Kasumi-1 (cell line): ENCODE data around the gene PTDSS2.
"Not testable (repeated sequence)": the region's sequence is repeated elsewhere in the genome, so short reads cannot be mapped to it uniquely, and the experiment has no call there.

Experiments
- DNase-seq, 2 experiments: peaks; one replicate each; lab custom pipeline; 2025; lab: John Stamatoyannopoulos, UW

Gene PTDSS2

DNA sequence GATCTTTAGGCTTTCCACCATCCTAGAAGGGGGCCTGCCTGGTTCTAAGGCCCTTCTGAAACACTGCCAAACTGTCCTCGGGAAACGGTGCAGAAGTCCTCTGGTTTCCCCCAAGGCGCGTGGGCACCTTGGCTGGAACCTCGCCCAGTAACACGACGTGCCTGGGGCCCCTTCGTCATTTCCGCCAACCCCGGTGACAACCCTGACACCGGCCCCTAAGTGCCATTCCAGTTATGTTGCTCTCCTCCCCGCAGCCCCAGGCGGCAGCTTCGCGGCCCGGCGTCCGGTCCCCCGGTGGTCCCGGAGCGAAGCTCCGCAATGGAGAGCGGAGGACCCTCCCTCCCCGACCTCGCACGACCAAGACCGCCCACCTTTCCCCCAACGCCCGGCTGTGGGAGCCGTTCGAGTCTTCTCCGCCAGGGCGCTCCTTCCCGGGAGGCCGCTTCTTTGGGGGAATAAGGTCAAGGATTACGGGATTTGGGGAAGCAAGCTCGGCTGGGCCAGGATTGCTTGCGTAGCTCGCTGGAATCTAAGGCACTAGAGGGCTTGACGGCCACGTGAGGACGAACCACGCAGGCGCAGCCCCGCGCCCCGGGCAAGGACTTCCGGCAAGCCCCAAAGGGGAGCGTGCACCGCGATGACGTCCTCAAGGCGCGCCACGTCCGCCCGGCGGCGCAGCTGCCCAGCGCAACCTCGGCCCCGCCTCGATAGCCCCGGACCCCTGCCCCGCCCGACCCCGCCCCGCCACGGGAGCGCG is 56.3 kb downstream of the PTDSS2 start:
- peak; percentile 92 to 96 for DNase-seq

GRCh38 chr11:506995-507726 is 57.1 kb downstream of the PTDSS2 start, which contains the start of gene RNH1:
Gene RNH1 (minus strand): TSS chr11:507242. CDS start chr11:502162, 5,080 bp downstream.
- DNase-seq, result peak; percentile 92 to 94

DNA sequence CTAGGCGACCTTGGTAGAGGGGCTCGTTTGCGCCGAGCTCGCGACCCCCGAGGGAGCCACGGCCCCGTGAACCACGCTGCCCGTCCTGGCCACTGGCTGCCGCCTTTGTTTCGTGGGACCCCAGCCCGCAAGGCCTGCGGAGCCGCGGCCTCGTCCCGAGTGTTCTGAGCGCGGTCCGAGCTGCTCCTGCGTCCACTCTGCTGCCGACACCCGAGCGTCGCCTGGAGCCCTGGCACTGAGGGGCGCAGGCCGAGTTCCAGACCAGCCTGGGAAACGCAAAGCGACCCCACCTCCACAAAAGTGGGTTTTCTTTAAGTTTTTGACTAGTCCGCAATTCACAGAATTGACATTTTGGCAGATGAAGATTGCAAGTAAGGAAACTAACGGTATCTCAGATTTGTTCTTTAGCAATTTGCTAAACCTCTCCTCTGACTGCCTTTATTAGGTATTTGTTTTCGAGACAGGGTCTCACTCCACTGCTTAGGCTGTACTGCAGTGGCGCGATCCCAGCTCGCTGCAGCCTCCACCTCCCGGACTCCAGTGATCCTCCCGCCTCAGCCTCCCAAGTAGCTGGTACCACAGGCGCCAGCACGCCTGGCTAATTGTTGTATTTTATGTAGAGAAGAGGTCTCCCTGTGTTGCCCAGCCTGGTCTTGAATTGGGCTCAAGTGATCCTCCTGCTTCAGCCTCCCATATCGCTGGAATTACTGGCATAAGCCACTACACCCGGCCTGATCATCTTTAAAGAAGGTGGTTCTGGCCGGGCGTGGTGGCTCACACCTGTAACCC is 57.8 kb downstream of the PTDSS2 start:
- no peak for DNase-seq

- no peak for DNase-seq
Observed at GRCh38 chr11:508956-509355, 58.9 kb downstream of the PTDSS2 start.

DNA sequence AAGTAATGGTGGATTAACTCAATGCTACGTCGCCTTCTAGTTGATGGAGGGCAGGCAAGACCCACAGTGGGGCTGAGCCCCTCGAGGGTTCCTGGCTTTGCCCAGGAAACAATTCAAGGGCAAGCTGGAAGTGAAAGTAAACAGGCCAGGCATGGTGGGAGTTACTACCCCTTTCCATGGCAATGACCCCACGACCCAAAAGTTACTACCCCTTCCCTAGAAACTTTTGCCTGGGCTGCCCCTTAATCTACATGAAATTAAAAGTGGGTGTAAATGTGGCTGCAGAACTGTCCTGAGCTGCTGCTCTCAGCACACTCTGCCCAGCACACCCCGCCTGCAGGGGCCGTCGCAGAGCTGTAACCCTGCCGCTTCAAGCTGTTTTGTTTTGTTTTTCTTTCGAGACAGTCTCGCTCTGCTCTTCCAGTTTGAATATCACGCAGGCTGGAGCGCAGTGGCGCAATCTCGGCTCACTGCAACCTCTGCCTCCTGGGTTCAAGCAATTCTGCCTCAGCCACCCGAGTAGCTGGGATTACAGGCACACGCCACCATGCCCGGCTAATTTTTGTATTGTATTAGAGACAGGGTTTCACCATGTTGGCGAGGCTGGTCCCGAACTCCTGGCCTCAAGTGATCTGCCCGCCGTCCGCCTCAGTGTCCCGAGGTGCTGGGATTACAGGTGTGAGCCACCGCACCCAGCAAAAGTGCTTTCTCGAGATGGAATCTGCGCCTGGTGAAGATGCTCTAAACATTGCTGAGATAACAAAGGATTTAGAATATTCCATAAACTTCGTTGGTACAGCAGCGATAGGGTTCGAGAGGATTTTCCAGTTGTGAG is 62.9 kb downstream of the PTDSS2 start:
- no peak for DNase-seq

GRCh38 chr11:514606-515005 is 64.5 kb downstream of the PTDSS2 start:
- DNase-seq, result no peak

DNA sequence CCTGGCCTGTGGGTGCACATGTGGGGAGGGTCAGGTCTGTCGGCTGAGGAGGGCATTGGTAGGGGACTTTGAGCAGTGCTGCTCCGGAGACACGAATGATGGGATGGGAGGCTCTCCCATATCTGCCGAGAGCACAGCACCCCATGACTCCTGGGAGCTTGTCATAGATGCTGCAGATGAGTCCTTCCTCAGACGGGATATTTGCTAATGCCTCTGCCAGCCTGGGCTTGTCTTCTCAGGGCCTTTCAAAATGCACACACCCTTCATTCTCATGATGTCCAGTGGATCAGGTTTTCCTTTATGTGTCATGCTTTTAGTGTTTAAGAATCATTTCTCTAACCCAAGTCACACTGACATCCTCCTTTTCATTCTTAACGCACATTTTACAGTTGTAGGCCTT is 65.1 kb downstream of the PTDSS2 start:
- DNase-seq, result no peak

DNA sequence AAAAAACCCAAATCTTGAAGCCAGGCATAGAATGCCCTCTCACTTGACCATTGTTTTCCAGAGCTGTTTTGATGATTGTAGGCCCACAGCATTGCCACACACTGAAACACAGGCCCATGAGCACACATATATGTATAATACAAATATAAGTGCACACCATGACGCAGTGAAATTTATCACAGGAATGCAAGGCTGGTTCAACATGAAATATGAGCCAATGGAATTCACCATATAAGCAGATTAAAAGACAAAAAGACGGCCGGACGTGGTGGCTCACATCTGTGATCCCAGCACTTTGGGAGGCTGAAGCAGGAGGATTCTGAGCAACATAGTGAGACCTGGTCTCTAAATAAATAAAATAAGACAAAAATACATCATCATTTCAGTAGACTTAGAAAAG is 66.3 kb downstream of the PTDSS2 start:
- no peak for DNase-seq

DNA sequence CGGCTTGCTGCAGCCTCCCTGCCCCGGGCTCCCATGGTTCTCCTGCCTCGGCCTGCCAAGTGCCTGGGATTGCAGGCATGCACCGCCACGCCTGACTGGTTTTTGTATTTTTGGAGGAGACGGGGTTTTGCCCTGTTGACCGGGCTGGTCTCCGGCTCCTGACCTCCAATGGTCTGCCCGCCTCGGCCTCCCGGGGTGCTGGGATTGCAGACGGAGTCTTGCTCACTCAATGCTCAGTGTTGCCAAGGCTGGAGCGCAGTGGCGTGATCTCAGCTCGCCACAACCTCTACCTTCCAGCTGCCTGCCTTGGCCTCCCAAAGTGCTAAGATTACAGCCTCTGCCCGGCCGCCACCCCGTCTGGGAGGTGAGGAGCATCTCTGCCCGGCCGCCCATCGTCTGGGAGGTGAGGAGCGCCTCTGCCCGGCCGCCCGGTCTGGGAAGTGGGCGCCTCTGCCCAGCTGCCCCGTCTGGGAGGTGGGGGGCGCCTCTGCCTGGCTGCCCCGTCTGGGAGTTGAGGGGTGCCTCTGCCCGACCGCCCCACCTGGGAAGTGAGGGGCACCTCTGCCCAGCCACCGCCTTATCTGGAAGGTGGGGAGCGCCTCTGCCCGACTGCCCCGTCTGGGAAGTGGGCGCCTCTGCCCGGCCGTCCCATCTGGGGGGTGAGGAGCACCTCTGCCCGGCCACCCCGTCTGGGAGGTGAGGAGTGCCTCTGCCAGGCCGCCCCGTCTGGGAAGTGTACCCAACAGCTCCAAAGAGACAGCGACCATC is 67.0 kb downstream of the PTDSS2 start:
- DNase-seq, result not testable (repeated sequence)

- DNase-seq, result no peak
Observed at GRCh38 chr11:518463-519202, 68.6 kb downstream of the PTDSS2 start.

GRCh38 chr11:520428-521176 is 70.5 kb downstream of the PTDSS2 start:
- DNase-seq, result no peak

DNA sequence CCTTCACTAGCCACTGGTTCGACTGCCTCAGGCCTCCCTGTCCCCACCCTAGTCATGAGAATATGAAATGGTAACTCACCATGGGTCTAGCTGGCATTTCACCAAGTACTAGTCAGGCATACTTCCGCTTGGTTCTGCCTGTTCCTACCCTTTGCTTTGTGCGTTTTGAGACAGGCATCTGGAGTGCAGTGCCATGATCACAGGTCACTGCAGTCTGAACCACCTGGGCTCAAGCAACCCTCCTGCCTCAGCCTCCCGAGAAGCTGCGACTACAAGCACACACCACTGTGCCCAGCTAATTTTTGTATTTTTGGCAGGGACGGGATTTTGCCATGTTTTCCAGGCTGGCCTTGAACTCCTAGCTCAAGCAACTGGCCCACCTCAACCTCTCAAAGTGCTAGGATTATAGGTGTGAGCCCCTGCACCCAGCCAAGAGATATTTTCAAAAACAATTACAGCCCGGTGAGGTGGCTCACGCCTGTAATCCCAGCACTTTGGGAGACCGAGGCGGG is 71.2 kb downstream of the PTDSS2 start:
- DNase-seq, result no peak

GRCh38 chr11:526192-526591 is 76.1 kb downstream of the PTDSS2 start:
- DNase-seq, result no peak

DNA sequence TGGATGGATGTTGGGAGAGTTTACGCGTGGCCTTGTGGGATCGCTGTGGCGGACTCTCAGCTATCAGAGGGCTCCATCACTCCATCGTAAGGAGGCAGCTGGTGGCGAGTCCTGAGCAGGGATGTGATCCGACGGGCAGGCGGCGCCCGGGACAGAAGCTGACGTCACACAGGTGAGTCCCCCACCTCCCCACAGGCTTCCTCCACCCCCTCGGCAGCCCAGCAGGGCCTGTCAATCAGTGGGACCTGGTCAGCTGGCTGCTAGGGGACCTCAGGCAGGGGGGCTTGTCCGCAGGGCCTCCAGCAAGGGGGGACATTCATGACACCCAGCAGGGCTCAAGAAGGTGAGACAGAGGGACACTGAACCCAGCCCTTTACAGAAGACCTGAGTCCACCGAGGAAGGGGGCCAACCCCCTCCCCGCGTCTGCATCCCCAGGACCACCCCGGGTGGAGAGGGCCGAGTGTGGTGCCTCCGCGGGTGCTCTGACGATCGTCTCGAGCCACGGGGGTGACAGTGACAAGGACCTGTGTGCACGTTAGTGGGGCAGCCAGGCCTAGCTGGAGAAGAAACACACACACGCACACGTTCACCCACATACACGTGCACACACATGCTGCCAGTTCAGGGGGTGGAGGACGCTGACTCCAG is 78.2 kb downstream of the PTDSS2 start:
- no peak for DNase-seq

DNA sequence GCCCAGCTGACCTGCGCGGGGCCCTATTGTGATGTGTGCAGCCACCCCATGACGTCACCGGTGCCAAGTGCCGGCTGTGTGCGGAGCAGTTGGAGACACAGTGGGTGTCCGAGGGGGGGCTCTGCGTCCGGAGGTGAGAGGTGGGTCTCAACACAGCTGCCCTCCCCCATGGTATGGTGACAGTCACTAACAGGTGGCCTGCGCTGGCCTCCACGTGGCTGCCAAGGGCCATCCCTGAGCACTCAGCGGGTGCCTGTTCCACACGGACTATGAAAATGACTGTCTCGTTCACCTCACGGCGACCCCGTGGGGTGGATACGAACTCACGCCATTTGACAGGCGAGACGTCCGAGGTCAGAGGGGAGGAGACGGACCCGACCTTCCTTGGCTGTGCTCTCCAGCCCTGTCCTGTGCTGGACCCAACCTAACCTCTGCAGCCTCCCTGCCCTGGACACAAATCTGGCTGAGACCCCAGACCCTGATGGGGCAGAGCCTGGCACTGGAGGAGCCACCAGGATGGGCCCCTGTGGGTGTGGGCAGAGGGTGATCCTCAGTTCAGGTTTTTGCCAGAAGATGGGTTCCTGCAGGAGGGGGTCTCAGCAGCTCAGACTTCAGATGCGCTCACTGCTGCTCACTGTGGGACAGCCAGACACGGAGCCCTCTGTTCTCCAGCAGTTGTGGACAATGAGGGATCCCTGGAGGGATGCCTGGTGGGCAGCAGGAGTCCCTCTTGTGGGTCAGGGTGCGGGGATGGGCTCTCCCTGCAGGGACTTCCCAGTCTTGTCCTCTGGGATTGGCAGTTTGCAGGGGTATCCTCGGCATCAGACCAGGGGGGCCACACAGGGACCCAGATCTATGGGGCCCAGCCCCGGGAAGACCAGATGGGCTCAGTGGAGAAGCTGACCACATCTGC is 79.0 kb downstream of the PTDSS2 start:
- DNase-seq, result no peak

DNA sequence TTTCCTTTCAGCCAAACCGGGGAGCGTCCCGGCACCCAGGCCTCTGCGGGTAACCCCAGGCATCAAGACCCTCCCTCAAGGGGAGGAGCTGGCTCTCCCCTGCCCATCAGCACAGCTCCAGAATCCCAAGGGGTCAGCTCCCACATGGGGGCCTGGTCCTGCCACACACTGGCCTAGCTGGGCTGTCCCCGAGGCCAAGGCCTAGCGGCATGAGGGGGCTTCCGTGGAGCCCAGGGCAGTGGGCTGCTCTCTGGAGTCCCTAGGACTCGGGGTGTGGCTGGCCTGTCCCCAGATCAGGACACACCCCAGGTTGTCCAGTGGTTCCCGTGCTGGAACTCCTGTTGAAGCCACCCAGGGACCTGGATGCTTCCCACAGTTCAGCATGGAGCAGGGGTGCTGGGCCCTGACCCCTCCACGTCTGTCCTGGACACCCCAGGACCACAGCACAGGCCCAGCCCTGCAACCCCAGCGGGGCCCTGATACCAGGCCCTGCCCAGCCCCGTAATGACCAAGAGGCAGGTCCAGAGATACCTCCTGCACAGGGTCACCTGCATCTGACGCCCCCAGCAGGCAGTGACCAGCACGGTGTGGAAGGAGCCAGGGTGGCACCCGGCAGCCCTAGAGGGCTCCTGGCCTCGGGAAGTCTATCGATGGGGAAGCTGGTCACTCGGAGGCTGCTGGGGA is 79.8 kb downstream of the PTDSS2 start:
- no peak for DNase-seq
